GM21786 (cell line): Measurements from ENCODE around the gene GSK3B.

Experiments
- ATAC-seq: cut with Tn5 transposase; IDR thresholded peaks from one replicate; pipeline ENCODE4 v1.9.1; 2021; ENCODE audit not compliant: unreplicated experiment

GSK3B gene

DNA sequence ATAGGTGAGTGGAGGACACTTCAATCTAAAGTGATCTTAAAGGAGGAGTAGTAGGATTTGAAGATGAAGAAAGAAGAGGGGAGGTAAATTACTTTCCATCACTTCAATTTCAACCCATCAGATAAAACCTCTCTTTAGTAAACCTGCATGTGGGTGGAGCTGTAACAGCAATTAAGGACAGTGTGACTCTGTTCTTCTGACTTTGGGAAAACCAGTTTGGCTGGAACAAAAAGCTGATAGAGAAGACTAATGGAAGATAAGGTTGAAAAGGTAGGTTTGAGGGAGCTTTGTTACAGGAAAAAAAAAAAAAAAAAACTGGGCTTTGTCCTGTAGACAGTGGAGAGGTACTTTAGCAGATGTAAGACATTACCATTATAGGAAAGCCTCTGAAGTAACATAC is 4.5 kb upstream of the GSK3B start:
- ATAC-seq: no peak

GRCh38 chr3:120095979-120096426 is 1.8 kb upstream of the GSK3B start:
- ATAC-seq: no peak

DNA sequence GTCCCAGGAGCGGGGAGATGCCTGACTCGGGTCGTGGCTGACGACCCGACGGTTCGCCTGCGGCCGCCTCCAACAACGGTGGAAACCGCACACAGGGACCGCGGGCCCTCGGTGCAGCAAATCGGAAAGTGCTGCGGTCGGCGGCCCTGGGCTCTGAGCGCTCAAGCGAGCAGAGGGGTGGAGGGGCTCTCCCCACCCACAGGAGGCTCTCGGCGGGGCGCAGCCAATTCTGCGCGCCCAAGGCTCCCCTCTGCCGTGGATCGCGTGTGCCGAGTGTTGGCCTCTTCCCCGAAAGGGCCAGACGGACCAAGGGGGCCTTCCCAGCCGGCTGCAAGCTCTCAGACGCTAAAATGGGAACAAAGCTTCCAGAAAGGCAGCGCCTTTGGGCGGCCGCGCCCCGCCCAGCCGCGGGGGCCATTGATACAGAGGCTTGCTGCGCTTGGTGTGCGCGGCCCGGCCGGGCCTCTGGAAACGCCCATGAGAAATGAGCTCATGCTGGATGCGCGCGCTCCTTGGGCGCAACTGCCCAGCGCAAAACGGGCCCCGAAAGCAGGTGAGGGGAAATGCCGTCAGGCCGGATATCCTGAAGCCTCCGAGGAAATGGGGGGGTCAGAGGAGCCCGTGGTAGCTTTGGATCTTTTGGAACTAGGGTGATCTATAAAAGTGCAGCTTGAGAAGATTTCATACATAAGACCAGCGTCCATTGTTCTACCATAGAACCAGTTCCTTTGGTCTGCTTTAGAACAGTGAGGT is 1.2 kb upstream of the GSK3B start:
- ATAC-seq: peak; percentile 34

DNA sequence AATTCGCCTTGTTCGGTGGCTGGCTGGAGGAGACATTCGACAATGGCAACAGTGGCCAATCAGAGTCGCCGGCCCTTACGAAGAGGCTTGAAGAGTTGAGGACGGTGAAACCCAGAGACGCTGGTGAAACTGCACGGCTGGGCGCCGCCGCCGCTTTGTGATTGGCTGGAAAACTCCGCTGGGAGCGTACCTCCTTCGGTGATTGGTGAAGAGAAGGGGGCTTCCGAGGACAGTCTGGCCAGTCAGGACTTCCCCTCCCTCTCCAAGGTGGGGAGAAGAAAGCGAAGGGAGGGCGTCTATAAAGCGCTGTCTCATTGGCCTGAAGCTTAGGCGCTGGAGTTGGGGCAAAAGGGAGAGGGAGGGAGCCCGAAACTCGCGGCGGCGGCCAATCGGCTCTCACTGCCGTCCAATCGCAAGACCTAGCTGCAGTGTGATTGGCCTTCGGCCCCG is 554 bp upstream of the GSK3B start:
- ATAC-seq: peak; percentile 72

DNA sequence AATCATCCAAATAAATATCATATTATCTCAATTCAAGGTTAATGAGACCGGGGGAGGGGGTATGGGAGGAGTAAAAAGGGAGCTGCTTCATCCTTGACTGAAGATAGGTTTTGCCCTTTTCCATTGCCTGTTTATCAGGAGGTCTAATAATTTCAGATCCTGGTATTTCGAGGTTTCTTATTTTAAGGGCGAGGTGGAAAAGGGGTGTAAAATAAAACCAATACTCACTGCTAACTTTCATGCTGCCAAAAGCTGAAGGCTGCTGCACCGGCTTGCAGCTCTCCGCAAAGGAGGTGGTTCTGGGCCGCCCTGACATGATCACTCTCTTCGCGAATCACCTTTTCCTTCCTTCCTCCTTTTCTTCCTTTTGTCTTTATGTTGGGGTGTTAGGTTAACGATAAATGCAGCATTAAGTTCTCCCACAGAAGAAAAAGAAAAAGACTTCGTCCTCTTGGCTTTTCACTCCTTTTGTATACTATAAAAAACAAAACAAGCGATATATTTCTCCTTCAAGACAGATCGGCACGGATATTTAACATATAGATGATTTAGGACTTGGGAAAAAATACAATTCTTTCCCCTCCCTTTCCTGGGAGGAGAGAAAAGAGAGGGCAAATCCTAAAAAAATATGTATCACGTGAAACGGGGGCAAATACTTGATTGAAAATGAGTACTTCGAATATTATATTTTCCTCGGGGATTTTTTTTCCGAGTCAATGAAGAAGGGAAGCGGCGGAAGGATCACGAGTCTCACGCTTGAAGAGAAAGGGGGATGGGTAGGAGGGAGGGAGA is 932 bp downstream of the GSK3B start:
- no peak for ATAC-seq

DNA sequence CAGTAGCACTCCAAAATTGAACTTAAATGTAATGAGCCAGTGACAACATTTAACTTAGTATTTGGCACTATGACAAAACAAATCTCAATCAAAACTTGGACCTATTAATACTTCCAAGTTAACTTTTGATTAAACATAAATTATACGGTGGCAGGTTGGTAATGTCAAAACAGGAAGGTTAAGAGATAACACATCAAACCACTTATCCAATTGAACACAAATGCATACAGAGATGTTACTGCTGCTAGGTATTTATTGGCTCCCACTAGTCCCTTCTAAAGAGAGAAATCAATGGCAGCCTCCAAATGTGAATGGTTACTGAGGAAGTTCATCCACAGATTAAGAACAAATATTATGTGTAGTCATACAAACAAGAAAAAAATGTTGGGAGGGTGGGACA is 1.8 kb downstream of the GSK3B start:
- no peak for ATAC-seq

DNA sequence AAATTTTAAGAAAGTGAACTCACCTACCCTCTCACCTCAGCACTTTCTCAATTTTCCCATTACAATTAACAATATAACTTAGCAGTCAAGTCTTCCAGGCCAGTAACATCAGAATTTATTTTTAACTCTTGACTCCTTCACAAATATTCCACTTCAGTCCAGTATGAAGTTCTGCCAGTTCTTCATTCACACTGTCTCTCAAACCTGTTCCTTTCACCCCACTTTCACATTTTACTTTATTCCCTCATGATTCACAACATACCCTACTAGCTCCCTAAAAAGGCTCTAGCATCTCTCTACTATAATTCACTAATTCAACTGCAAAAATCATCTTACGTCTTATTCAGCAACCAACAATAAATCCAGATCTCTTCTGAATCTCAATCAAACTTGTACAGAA is 3.8 kb downstream of the GSK3B start:
- ATAC-seq: no peak

DNA sequence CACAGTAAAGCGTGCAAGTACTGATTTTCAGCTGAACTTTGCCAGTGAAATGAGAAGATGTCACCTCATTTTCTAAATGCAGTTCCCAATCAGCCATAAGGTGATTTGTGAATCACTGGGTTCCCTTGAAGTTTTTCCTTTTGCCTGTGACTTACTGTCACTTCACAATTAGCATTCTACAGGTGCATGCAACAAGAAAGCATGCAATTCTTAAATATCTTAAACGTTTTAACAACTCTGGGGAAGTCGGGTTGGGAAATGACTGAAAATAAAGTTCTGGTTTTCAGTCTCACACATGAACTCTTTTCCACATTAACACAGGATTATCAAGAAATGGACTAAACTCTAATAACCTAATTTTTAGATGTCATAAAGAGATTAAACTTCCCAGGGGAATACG is 5.2 kb downstream of the GSK3B start:
- no peak for ATAC-seq

GRCh38 chr3:120088622-120089021 is 5.6 kb downstream of the GSK3B start:
- ATAC-seq: no peak

GRCh38 chr3:120081719-120082118 is 12.5 kb downstream of the GSK3B start:
- ATAC-seq: no peak

- no peak for ATAC-seq
Measured at GRCh38 chr3:120080836-120081235, 13.4 kb downstream of the GSK3B start.

- no peak for ATAC-seq
Measured at GRCh38 chr3:120077731-120078130, 16.5 kb downstream of the GSK3B start.

DNA sequence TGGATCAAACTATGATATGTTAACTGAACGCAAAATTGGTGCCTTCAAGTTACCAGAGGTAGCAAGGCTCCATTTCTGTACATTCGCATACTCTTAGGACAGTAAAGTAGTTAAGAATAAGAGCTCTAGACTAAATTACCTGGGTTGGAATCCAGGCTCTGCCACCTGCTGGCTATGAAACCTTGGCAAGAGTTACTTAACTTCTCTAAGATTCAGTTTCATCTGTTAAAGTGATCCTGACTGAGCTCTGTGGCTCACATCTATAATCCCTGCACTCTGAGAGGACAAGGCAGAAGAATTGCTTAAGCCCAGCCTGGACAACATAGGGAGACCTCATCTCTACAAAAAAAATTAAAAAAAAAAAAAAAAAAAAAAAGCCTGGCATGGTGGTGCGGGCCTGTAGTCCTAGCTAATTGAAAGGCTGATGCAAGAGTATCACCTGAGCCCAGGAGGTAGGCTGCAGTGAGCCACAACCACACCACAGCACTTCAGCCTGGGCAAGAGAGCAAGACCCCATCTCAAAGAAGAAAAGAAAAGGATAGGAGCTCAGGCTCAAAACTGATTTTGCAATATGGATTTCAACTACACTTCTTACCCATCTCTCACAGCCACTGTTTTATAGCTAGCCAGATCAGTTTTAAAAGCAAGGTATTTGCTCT is 21.3 kb downstream of the GSK3B start:
- ATAC-seq: no peak

DNA sequence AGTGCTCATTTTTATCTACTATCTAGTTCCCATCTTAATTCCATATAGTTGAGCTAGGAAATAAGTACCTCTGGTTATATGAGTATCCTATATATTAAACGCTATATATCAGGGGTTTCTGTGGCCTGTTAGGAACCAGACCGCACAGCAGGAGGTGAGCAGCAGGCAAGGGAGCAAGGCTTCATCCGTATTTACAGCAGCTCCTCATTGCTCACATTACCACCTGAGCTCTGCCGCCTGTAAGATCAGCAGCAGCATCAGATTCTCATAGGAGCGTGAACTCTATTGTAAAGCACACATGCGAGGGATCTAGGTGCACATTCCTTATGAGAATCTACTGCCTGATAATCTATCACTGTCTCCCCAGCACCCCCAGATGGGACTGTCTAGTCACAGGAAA is 23.0 kb downstream of the GSK3B start:
- ATAC-seq: no peak

- no peak for ATAC-seq
Measured at GRCh38 chr3:120070263-120070981, 23.8 kb downstream of the GSK3B start.

GRCh38 chr3:120067083-120067482 is 27.2 kb downstream of the GSK3B start:
- no peak for ATAC-seq

DNA sequence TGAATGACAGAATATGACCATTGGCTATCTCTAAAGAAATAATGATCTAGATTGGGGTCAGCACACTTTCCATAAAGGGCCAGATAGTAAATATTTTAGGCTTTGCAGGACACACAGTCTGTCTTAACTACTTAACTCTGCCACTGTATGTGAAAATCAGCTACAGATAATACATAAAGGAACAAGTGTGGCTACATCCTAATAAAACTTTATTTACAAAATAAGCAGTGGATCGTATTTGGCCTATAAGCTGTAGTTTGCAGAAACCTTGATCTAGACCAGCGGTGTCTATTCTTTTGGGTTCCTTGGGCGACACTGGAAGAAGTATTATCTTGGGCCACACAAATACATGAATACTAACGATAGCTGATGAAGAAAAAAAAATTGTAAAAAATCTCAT is 27.6 kb downstream of the GSK3B start:
- no peak for ATAC-seq

DNA sequence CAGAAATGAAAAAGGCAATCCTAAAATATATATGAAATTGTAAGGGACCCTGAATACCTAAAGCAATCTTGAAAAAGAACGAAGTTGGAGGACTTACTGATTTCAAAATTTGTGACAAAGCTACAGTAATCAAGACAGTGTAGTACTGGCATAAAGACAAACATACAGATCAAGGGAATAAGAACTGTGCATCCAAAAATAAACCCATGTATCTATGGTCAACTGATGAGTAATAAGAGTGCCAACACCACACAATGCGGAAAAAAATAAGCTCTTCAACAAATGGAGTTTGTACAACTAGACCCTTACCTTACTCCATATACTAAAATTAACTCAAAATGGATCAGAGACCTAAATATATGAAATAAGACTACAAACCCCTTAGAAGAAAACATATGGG is 29.6 kb downstream of the GSK3B start:
- ATAC-seq: no peak

DNA sequence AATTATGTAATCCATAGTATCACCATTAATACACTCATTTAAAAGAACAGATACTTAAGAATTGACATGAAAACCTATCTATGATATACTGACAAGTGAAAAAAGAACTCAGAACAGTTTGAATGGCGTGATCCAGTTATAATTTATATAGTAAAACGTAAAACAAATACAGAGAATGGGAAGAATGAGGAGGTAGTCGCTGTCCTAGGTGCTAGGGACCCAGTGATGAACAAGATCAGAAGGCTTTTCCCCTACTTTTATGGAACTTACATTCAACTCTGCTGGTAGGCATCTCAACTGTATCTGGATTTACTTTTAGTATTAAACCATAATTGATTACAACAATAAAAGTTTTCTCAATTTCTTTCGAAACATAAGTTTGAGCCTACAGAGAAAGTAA is 31.8 kb downstream of the GSK3B start:
- ATAC-seq: no peak

DNA sequence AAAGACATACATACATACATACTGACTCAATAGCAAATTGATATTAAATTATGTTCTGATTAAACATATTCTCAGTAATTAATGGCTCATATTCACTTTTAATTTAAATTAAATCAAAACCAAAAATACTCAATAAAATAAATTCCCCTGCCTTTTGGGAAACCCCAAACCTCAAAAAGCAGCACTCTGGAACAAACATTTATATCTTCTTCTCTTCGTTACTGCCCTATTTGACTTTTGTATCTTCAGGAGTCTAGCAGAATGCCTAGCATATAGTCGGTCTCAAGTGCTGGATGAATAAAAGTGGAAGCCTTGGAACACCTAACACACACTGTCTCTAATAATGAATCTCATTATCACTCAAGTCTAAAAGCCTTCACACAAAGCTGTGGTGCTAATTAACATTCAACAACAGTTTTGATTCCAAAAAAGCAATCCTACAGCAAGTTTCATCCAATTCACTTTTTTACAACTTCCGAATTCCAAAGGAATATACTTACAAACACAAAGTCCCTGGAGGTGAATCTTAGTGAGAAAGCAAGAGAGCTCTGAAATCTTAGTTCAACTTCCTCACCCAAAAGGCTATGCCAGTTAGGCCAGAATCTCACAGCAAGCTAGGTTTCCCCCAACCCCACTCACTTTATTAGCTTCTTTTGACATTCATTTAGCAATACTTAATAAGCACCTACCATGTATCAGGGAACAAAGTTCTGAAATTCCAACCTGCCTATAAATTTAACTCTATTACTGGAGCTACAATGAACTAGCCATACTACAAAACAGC is 35.0 kb downstream of the GSK3B start:
- no peak for ATAC-seq
